Loucy (cell line): Measurements from ENCODE around the gene PACSIN3.

Experiments used
- H2AFZ ChIP-seq: fragments of 200-600 bp; sonication (generic); 2 replicates; pipeline ENCODE4 v1.6.0; 2016; ENCODE audit warnings: antibody characterized with exemption, mild to moderate bottlenecking, low read length, moderate library complexity
- H3F3A ChIP-seq: fragments of 200-600 bp; 2 replicates; pipeline ENCODE4 v1.6.0; 2016; ENCODE audit warnings: antibody characterized with exemption, low read depth, mild to moderate bottlenecking
- H3K27me3 ChIP-seq: fragments of 200-600 bp; sonication (generic); 2 replicates; pipeline ENCODE4 v1.6.1; 2014; ENCODE audit warnings: low read length, mild to moderate bottlenecking; ENCODE audit not compliant: insufficient read depth, poor library complexity, severe bottlenecking
- H3K36me3 ChIP-seq: fragments of 200-600 bp; sonication (generic); 2 replicates; pipeline ENCODE4 v1.6.1; 2016; ENCODE audit warnings: low read length; ENCODE audit not compliant: insufficient read depth
- H3K4me1 ChIP-seq: fragments of 200-600 bp; sonication (generic); 2 replicates; pipeline ENCODE4 v1.5.1; 2014; ENCODE audit warnings: low read length, mild to moderate bottlenecking; ENCODE audit not compliant: insufficient read depth, poor library complexity, severe bottlenecking
- H3K4me2 ChIP-seq: fragments of 200-600 bp; sonication (generic); 2 replicates; pipeline ENCODE4 v1.6.0; 2014; ENCODE audit warnings: antibody characterized with exemption, low read length, low read depth, mild to moderate bottlenecking; ENCODE audit not compliant: poor library complexity, severe bottlenecking
- H3K4me3 ChIP-seq: fragments of 200-600 bp; sonication (generic); 2 replicates; pipeline ENCODE4 v1.5.1; 2014; ENCODE audit warnings: low read length, mild to moderate bottlenecking, mixed read lengths; ENCODE audit not compliant: poor library complexity, severe bottlenecking
- H3K79me2 ChIP-seq: fragments of 200-600 bp; sonication (generic); 2 replicates; pipeline ENCODE4 v1.6.1; 2014; ENCODE audit warnings: low read length; ENCODE audit not compliant: insufficient read depth
- H3K9ac ChIP-seq: fragments of 200-600 bp; sonication (generic); 2 replicates; pipeline ENCODE4 v1.6.0; 2014; ENCODE audit warnings: mild to moderate bottlenecking, low read depth, low read length, moderate library complexity; ENCODE audit not compliant: poor library complexity, severe bottlenecking
- H3K9me2 ChIP-seq: fragments of 200-600 bp; sonication (generic); replicated peaks from 2 replicates; pipeline ENCODE4 v1.6.1; 2016; ENCODE audit warnings: low read depth, low read length, mixed read lengths
- H3K9me3 ChIP-seq: fragments of 200-600 bp; sonication (generic); 2 replicates; pipeline ENCODE4 v1.6.1; 2014; ENCODE audit warnings: mild to moderate bottlenecking, antibody characterized with exemption, low read length, low read depth; ENCODE audit not compliant: insufficient read depth
- H4K20me1 ChIP-seq: fragments of 200-600 bp; sonication (generic); 2 replicates; pipeline ENCODE4 v1.6.0; 2014; ENCODE audit warnings: antibody characterized with exemption, low read length, mild to moderate bottlenecking; ENCODE audit not compliant: insufficient read depth, poor library complexity, severe bottlenecking
- CTCF ChIP-seq: fragments of 200-600 bp; sonication (generic); conservative IDR thresholded peaks from 2 replicates; pipeline ENCODE4 v1.5.1; 2014; ENCODE audit warnings: mild to moderate bottlenecking, antibody characterized with exemption, low read length
- EZH2phosphoT487 ChIP-seq: fragments of 200-600 bp; IDR thresholded peaks from 2 replicates; pipeline ENCODE4 v1.6.1; 2018; ENCODE audit warnings: antibody characterized with exemption, mild to moderate bottlenecking, moderate library complexity, borderline replicate concordance

Gene PACSIN3

GRCh38 chr11:47187723-47188122, 1.5 kb upstream of the PACSIN3 start:
- H3K36me3 ChIP-seq, result no peaks in the 10 kb centered on the region
- H3K4me3 ChIP-seq, result no peak overlapping the region
- no peaks in the 10 kb centered on the region for H3K79me2 ChIP-seq
- H3K4me2 ChIP-seq, result peak overlapping the region; percentile 89
- H3K9ac ChIP-seq, result no peak overlapping the region
- no peaks in the 10 kb centered on the region for H3F3A ChIP-seq
- no peak overlapping the region for H2AFZ ChIP-seq
- no peaks in the 10 kb centered on the region for H3K9me2 ChIP-seq
- no peaks in the 10 kb centered on the region for H4K20me1 ChIP-seq
- TF ChIP-seq CTCF, result no peak
- no peak for TF ChIP-seq EZH2phosphoT487
- H3K27me3 ChIP-seq, result peaks cover 15% of the 10 kb centered on the region
- H3K9me3 ChIP-seq, result no peaks in the 10 kb centered on the region
- H3K4me1 ChIP-seq, result peaks cover 12% of the 10 kb centered on the region

- H3K9me2 ChIP-seq, result no peaks in the 10 kb centered on the region
- H3K9me3 ChIP-seq, result no peaks in the 10 kb centered on the region
- H3K9ac ChIP-seq, result peak overlapping the region; percentile 66
- H2AFZ ChIP-seq, result peak overlapping the region; percentile 99
- H3K27me3 ChIP-seq, result peaks cover 15% of the 10 kb centered on the region
- H3K79me2 ChIP-seq, result no peaks in the 10 kb centered on the region
- H4K20me1 ChIP-seq, result no peaks in the 10 kb centered on the region
- TF ChIP-seq CTCF, result no peak
- TF ChIP-seq EZH2phosphoT487, result no peak
- no peaks in the 10 kb centered on the region for H3F3A ChIP-seq
- peak overlapping the region; percentile 79 for H3K4me3 ChIP-seq
- H3K4me1 ChIP-seq, result peaks cover 12% of the 10 kb centered on the region
- no peaks in the 10 kb centered on the region for H3K36me3 ChIP-seq
- peak overlapping the region; percentile 89 for H3K4me2 ChIP-seq
Measured at GRCh38 chr11:47186700-47187695, 764 bp upstream of the PACSIN3 start.

- TF ChIP-seq EZH2phosphoT487 (no peak), CTCF (no peak)
- peaks cover 15% of the 10 kb centered on the region for H3K27me3 ChIP-seq
- H2AFZ ChIP-seq, result peak overlapping the region; percentile 84; the same call in 1 of the 2 replicates
- H3K9me3 ChIP-seq, result no peaks in the 10 kb centered on the region
- H3K36me3 ChIP-seq, result no peaks in the 10 kb centered on the region
- no peaks in the 10 kb centered on the region for H3K9me2 ChIP-seq
- H3K79me2 ChIP-seq, result no peaks in the 10 kb centered on the region
- no peaks in the 10 kb centered on the region for H4K20me1 ChIP-seq
- peak overlapping the region; percentile 79 for H3K4me3 ChIP-seq
- H3K9ac ChIP-seq, result peak overlapping the region; percentile 71
- H3F3A ChIP-seq, result no peaks in the 10 kb centered on the region
- peaks cover 12% of the 10 kb centered on the region for H3K4me1 ChIP-seq
- peak overlapping the region; percentile 89 for H3K4me2 ChIP-seq
Measured at GRCh38 chr11:47185305-47186075, 744 bp downstream of the PACSIN3 start.
